GM12864 (cell line): ENCODE data around the gene EPS15.
A peak's percentile ranks its signal among the peaks of the same experiment; 100 is the strongest.

Experiments used
- DNase-seq: peaks from one replicate; pipeline ENCODE4 v3.0.0-alpha.2; 2011; ENCODE audit warnings: low read depth
- H3K4me3 ChIP-seq: 2 replicates; pipeline ENCODE4 v1.5.1; 2011; ENCODE audit warnings: mild to moderate bottlenecking, low read depth, low read length, control low read depth
- CTCF ChIP-seq: IDR thresholded peaks from 2 replicates; pipeline ENCODE4 v1.5.1; 2011; ENCODE audit warnings: low read depth, mild to moderate bottlenecking, moderate library complexity, low read length, control low read depth, inconsistent platforms; ENCODE audit errors: missing control alignments

EPS15 gene

GRCh38 chr1:51347398-51348146 lies 171.5 kb downstream of the EPS15 start:
- DNase-seq: no peak
- no peak for TF ChIP-seq CTCF
- H3K4me3 ChIP-seq: no peak overlapping the region

- no peak for DNase-seq
- no peak for TF ChIP-seq CTCF
- no peak overlapping the region for H3K4me3 ChIP-seq
These were observed 172.8 kb downstream of the EPS15 start for GRCh38 chr1:51346086-51346942.

GRCh38 chr1:51345300-51345687 lies 173.8 kb downstream of the EPS15 start:
- no peak for TF ChIP-seq CTCF
- no peak overlapping the region for H3K4me3 ChIP-seq
- no peak for DNase-seq

- no peak for DNase-seq
- no peak for TF ChIP-seq CTCF
These were observed 174.3 kb downstream of the EPS15 start for GRCh38 chr1:51344602-51345299.

GRCh38 chr1:51344276-51344601 lies 174.8 kb downstream of the EPS15 start:
- TF ChIP-seq CTCF: no peak
- DNase-seq: no peak
- H3K4me3 ChIP-seq: no peak overlapping the region

More at GRCh38 chr1:51344602-51345299, 174.3 kb downstream of the EPS15 start:
- H3K4me3 ChIP-seq: peak overlapping the region; percentile 19

- TF ChIP-seq CTCF: no peak
- H3K4me3 ChIP-seq: no peak overlapping the region
- no peak for DNase-seq
These were observed 175.4 kb downstream of the EPS15 start for GRCh38 chr1:51343624-51344023.
